Hepatocyte (in vitro differentiated cells): ENCODE results near the gene BAZ2A. TPM values are rescaled to one million over a fixed set of nuclear protein-coding genes. Genes with fewer than 3 reads are reported as not detected.
"Not testable (repeated sequence)": the region's sequence is repeated elsewhere in the genome, so short reads cannot be mapped to it uniquely, and the experiment has no call there.

ENCODE experiments used
- DNase-seq: peaks from one replicate; pipeline ENCODE4 v3.0.0-alpha.2; 2016; ENCODE audit warnings: low spot score
- H2AFZ ChIP-seq: fragments of 200-600 bp; sonication (generic); 2 replicates; pipeline ENCODE4 v1.6.0; 2016; ENCODE audit warnings: antibody characterized with exemption, mild to moderate bottlenecking
- H3K27ac ChIP-seq: fragments of 200-600 bp; sonication (generic); 2 replicates; pipeline ENCODE4 v1.5.1; 2016; ENCODE audit warnings: mild to moderate bottlenecking
- H3K27me3 ChIP-seq: fragments of 200-600 bp; sonication (generic); 2 replicates; pipeline ENCODE4 v1.6.1; 2016
- H3K36me3 ChIP-seq: fragments of 200-600 bp; sonication (generic); replicated peaks from 2 replicates; pipeline ENCODE4 v1.5.1; 2016; ENCODE audit warnings: low read depth; ENCODE audit not compliant: insufficient read depth
- H3K4me1 ChIP-seq: fragments of 200-600 bp; sonication (generic); 2 replicates; pipeline ENCODE4 v1.5.1; 2016; ENCODE audit warnings: mild to moderate bottlenecking, moderate library complexity; ENCODE audit not compliant: insufficient read depth
- H3K4me2 ChIP-seq: fragments of 200-600 bp; sonication (generic); 2 replicates; pipeline ENCODE4 v1.6.0; 2016
- H3K4me3 ChIP-seq: fragments of 200-600 bp; sonication (generic); 2 replicates; pipeline ENCODE4 v1.5.1; 2016; ENCODE audit warnings: mild to moderate bottlenecking
- H3K79me2 ChIP-seq: fragments of 200-600 bp; sonication (generic); 2 replicates; pipeline ENCODE4 v1.6.0; 2017; ENCODE audit warnings: mild to moderate bottlenecking
- H3K9me2 ChIP-seq: fragments of 200-600 bp; sonication (generic); replicated peaks from 2 replicates; pipeline ENCODE4 v1.6.0; 2017; ENCODE audit warnings: mild to moderate bottlenecking; ENCODE audit not compliant: insufficient read depth
- H3K9me3 ChIP-seq: fragments of 200-600 bp; sonication (generic); 2 replicates; pipeline ENCODE4 v1.5.1; 2016; ENCODE audit warnings: low read depth, mild to moderate bottlenecking
- H4K20me1 ChIP-seq: fragments of 200-600 bp; sonication (generic); 2 replicates; pipeline ENCODE4 v1.6.0; 2016; ENCODE audit warnings: mild to moderate bottlenecking; ENCODE audit not compliant: insufficient read depth, poor library complexity, severe bottlenecking
- CTCF ChIP-seq: fragments of 200-600 bp; sonication (generic); IDR thresholded peaks from 2 replicates; pipeline ENCODE4 v1.5.1; 2016; ENCODE audit warnings: antibody characterized with exemption, mild to moderate bottlenecking; ENCODE audit not compliant: poor library complexity
- EZH2 ChIP-seq: fragments of 200-600 bp; sonication (generic); IDR thresholded peaks from 2 replicates; pipeline ENCODE4 v1.6.1; 2016; ENCODE audit warnings: antibody characterized with exemption, mild to moderate bottlenecking, borderline replicate concordance
- EZH2phosphoT487 ChIP-seq: fragments of 200-600 bp; sonication (generic); IDR thresholded peaks from one replicate; pipeline ENCODE4 v1.6.1; 2018; ENCODE audit warnings: antibody characterized with exemption, mild to moderate bottlenecking, low read depth, moderate library complexity; ENCODE audit not compliant: unreplicated experiment, severe bottlenecking
- WGBS: methylation state at CpG from one replicate; pipeline ENCODE4 v1.1.6; 2016; ENCODE audit warnings: low lambda C conversion rate; ENCODE audit errors: missing lambda C conversion rate; 5-methylcytosine and 5-hydroxymethylcytosine counted together
- polyA plus RNA-seq: library from polyadenylated mRNA; unstranded; fragments of >200 nt; fragmentation: Nextera tagmentation; extraction: Ambion mirVana; gene quantifications from 2 replicates; pipeline ENCODE4 v1.2.1, GENCODE V29; 2016
- total RNA-seq: library from RNA; depleted of rRNA; stranded (reverse); fragments of >200 nt; gene quantifications from 2 replicates; pipeline ENCODE4 v1.2.3, GENCODE V29; 2014

The BAZ2A gene
- total and polyA plus RNA-seq, 2 experiments from 2014 or later = 27.9 to 33.1 TPM

- Histone ChIP-seq H3K27me3 (no peaks in the 10 kb centered on the region), H3K4me1 (no peaks in the 10 kb centered on the region), H4K20me1 (no peaks in the 10 kb centered on the region), H3K9me2 (no peaks in the 10 kb centered on the region), H3K79me2 (no peaks in the 10 kb centered on the region), H3K36me3 (no peaks in the 10 kb centered on the region), H3K9me3 (no peaks in the 10 kb centered on the region), H3K4me3 (no peak overlapping the region), H3K4me2 (no peak overlapping the region), H3K27ac (no peak overlapping the region), H2AFZ (no peak overlapping the region)
- TF ChIP-seq EZH2 = no peak
- DNase-seq = no peak
- 94% methylated on average over 7 of the region's 7 CpGs for WGBS
Observed at GRCh38 chr12:56657416-56658379, 27.6 kb upstream of the BAZ2A start.

DNA sequence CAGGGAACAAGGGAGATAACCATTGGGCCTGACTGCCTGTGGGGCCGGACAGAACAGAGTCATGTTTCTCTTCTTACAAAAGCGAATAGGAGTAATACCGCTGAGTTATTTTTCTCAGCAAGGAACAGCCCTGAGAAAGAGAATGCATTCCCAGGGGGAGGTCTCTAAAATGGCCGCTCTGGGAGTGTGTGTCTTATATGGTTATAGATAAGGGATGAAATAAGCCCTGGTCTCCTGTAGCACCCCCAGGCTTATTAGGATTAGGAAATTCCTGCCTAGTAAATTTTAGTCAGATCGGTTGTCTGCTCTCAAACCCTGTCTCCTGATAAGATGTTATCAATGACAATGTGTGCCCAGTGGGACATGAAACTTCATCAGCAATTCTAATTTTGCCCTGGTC is 23.7 kb upstream of the BAZ2A start:
- not testable (repeated sequence) for H3K9me3 ChIP-seq, H3K9me2 ChIP-seq, H3K79me2 ChIP-seq, H3K27me3 ChIP-seq, H3K4me3 ChIP-seq, H2AFZ ChIP-seq, H3K4me1 ChIP-seq, H3K27ac ChIP-seq, DNase-seq, H4K20me1 ChIP-seq, H3K36me3 ChIP-seq, H3K4me2 ChIP-seq
- 85% methylated on average over 5 of the region's 5 CpGs for WGBS

- WGBS = 96% methylated on average over 9 of the region's 9 CpGs
Observed at GRCh38 chr12:56648023-56648422, 17.9 kb upstream of the BAZ2A start.

GRCh38 chr12:56645717-56646446 is 15.8 kb upstream of the BAZ2A start, which contains the start of gene ATP5F1B:
Gene ATP5F1B (minus strand): TSS chr12:56645984. CDS start chr12:56645963, 21 bp downstream.
- H3K27me3 ChIP-seq = no peaks in the 10 kb centered on the region
- H2AFZ ChIP-seq = peak within 1 kb of the TSS; percentile 59
- H4K20me1 ChIP-seq = peaks cover 22% of the 10 kb centered on the region
- peak; percentile 96 for DNase-seq
- peaks cover 12% of the 10 kb centered on the region for H3K4me1 ChIP-seq
- no peaks in the 10 kb centered on the region for H3K36me3 ChIP-seq
- H3K4me3 ChIP-seq = peak within 1 kb of the TSS; percentile 68
- no peak for TF ChIP-seq EZH2
- TF ChIP-seq EZH2phosphoT487 = no peak
- no peak for TF ChIP-seq CTCF
- H3K27ac ChIP-seq = peak within 1 kb of the TSS; percentile 86
- WGBS = 2% methylated on average over 39 of the region's 39 CpGs
- H3K9me3 ChIP-seq = no peaks in the 10 kb centered on the region
- H3K4me2 ChIP-seq = peak within 1 kb of the TSS; percentile 96
- no peaks in the 10 kb centered on the region for H3K9me2 ChIP-seq
- H3K79me2 ChIP-seq = peaks cover 47% of the 10 kb centered on the region

More at GRCh38 chr12:56648023-56648422, 17.9 kb upstream of the BAZ2A start:
- not testable (repeated sequence) for H3K9me3 ChIP-seq, H3K4me2 ChIP-seq, DNase-seq, H3K27ac ChIP-seq, H3K4me3 ChIP-seq, H2AFZ ChIP-seq, H3K27me3 ChIP-seq, H3K9me2 ChIP-seq, H3K36me3 ChIP-seq
- H3K4me1 ChIP-seq = peaks cover 12% of the 10 kb centered on the region
- peaks cover 22% of the 10 kb centered on the region for H4K20me1 ChIP-seq
- H3K79me2 ChIP-seq = peaks cover 27% of the 10 kb centered on the region
